SK-N-SH (cell line): ENCODE results near the gene EHBP1L1. TPM values are rescaled to one million over a fixed set of nuclear protein-coding genes. Genes with fewer than 3 reads are reported as not detected.

Experiments used
- CTCF ChIA-PET: fragments of 300-600, 350-600 bp; formaldehyde crosslinking; extraction: SDS; loops from one replicate; lab custom pipeline; 2021; lab: Yijun Ruan, JAX
- POLR2A ChIA-PET: fragments of 350-600 bp; sonication (Branson Sonifier 250); formaldehyde crosslinking; extraction: SDS; loops from one replicate; lab custom pipeline; 2020; ENCODE audit warnings: antibody characterized with exemption, inconsistent platforms; lab: Yijun Ruan, JAX
- DNase-seq: peaks from one replicate; pipeline ENCODE4 v3.0.0; 2012
- H2AFZ ChIP-seq: fragments of 200-600 bp; sonication (generic); 2 replicates; pipeline ENCODE4 v1.8.1; 2016; ENCODE audit warnings: antibody characterized with exemption, mild to moderate bottlenecking, low read depth
- H3F3A ChIP-seq: fragments of 200-600 bp; sonication (generic); replicated peaks from 2 replicates; pipeline ENCODE3; 2016; ENCODE audit warnings: antibody characterized with exemption, mild to moderate bottlenecking; ENCODE audit not compliant: insufficient read depth
- H3K27ac ChIP-seq, 2 experiments: fragments of 200-500 bp in 1 of 2; fragments of 200-600 bp in 1 of 2; sonication (Bioruptor generic) in 1 of 2; sonication (generic), shearing (Covaris generic) in 1 of 2; 2 replicates each; pipeline versions ENCODE4 v1.5.1 to v1.6.1; 2014 to 2016; ENCODE audit warnings: low read depth in 2 of 2, inconsistent platforms in 1 of 2, low read length in 1 of 2, mild to moderate bottlenecking in 1 of 2, mixed read lengths in 1 of 2
- H3K27me3 ChIP-seq: fragments of 200-600 bp; sonication (generic), shearing (Covaris generic); 2 replicates; pipeline ENCODE4 v1.6.1; 2016; ENCODE audit warnings: mixed run types; ENCODE audit not compliant: insufficient read depth
- H3K36me3 ChIP-seq, 2 experiments: fragments of 200-500 bp in 1 of 2; fragments of 200-600 bp in 1 of 2; sonication (Bioruptor generic) in 1 of 2; sonication (generic) in 1 of 2; replicated peaks in 1 of 2; 2 replicates each; pipeline versions ENCODE3 to v1.5.1; 2014 to 2016; ENCODE audit warnings: low read length in 1 of 2, mild to moderate bottlenecking in 1 of 2; ENCODE audit not compliant: insufficient read depth in 2 of 2, control insufficient read depth in 1 of 2
- H3K4me1 ChIP-seq, 2 experiments: fragments of 200-500 bp in 1 of 2; fragments of 200-600 bp in 1 of 2; sonication (Bioruptor generic) in 1 of 2; sonication (generic), shearing (Covaris generic) in 1 of 2; 2 replicates each; pipeline versions ENCODE4 v1.5.1 to v1.6.1; 2014 to 2016; ENCODE audit warnings: low read depth in 1 of 2, low read length in 1 of 2, mixed run types in 1 of 2; ENCODE audit not compliant: insufficient read depth in 2 of 2, control insufficient read depth in 1 of 2
- H3K4me2 ChIP-seq: fragments of 200-600 bp; sonication (generic), shearing (Covaris generic); 2 replicates; pipeline ENCODE4 v1.6.1; 2017; ENCODE audit warnings: mixed run types
- H3K4me3 ChIP-seq, 2 experiments: fragments of 200-500 bp in 1 of 2; fragments of 200-600 bp in 1 of 2; sonication (Bioruptor generic) in 1 of 2; sonication (generic), shearing (Covaris generic) in 1 of 2; 2 replicates each; pipeline versions ENCODE4 v1.5.1 to v1.8.1; 2014 to 2016; ENCODE audit warnings: low read depth in 2 of 2, inconsistent platforms in 1 of 2, low read length in 1 of 2, mild to moderate bottlenecking in 1 of 2, mixed read lengths in 1 of 2, moderate library complexity in 1 of 2
- H3K79me2 ChIP-seq: fragments of 200-600 bp; sonication (generic); 2 replicates; pipeline ENCODE4 v1.8.1; 2017; ENCODE audit warnings: mild to moderate bottlenecking; ENCODE audit not compliant: insufficient read depth
- H3K9ac ChIP-seq: fragments of 200-600 bp; sonication (generic); 2 replicates; pipeline ENCODE4 v1.6.1; 2017; ENCODE audit warnings: mixed run types
- H3K9me2 ChIP-seq: fragments of 200-600 bp; sonication (generic); 2 replicates; pipeline ENCODE4 v1.6.1; 2017; ENCODE audit warnings: mixed run types
- H3K9me3 ChIP-seq: fragments of 200-600 bp; sonication (generic); 2 replicates; pipeline ENCODE4 v1.6.1; 2017; ENCODE audit warnings: mixed run types, mild to moderate bottlenecking, moderate library complexity
- H4K20me1 ChIP-seq: fragments of 200-600 bp; sonication (generic); 2 replicates; pipeline ENCODE4 v1.6.1; 2017; ENCODE audit warnings: mild to moderate bottlenecking, mixed run types; ENCODE audit not compliant: insufficient read depth
- CHD2 ChIP-seq: fragments of 150-350 bp; IDR thresholded peaks from 2 replicates; pipeline ENCODE4 v1.6.1; 2018; ENCODE audit warnings: low read length; ENCODE audit not compliant: partially characterized antibody
- EZH2phosphoT487 ChIP-seq: fragments of 200-600 bp; sonication (generic); IDR thresholded peaks from 2 replicates; pipeline ENCODE4 v1.6.1; 2017; ENCODE audit warnings: low read depth, mixed run types, mild to moderate bottlenecking, antibody characterized with exemption, moderate library complexity, borderline replicate concordance
- FOXJ3 ChIP-seq: sonication (generic); formaldehyde crosslinking; IDR thresholded peaks from 2 replicates; pipeline ENCODE4 v1.5.1; 2020; ENCODE audit warnings: mild to moderate bottlenecking, missing genetic modification reagents
- FOXM1 ChIP-seq: IDR thresholded peaks from 2 replicates; pipeline ENCODE4 v1.4.0; 2012; ENCODE audit warnings: low read depth, mild to moderate bottlenecking
- GABPA ChIP-seq: IDR thresholded peaks from 2 replicates; pipeline ENCODE4 v1.4.0; 2012; ENCODE audit warnings: low read depth, mild to moderate bottlenecking
- GATA2 ChIP-seq: sonication (generic); formaldehyde crosslinking; IDR thresholded peaks from 2 replicates; pipeline ENCODE4 v1.5.0; 2020; ENCODE audit warnings: mild to moderate bottlenecking, missing genetic modification reagents
- IRF3 ChIP-seq: fragments of 150-350 bp; IDR thresholded peaks from 2 replicates; pipeline ENCODE4 v1.6.1; 2016; ENCODE audit warnings: mild to moderate bottlenecking, low read depth, low read length
- JUND ChIP-seq: IDR thresholded peaks from 2 replicates; pipeline ENCODE4 v1.4.0; 2012
- MEF2A ChIP-seq: IDR thresholded peaks from 2 replicates; pipeline ENCODE4 v1.4.0; 2012; ENCODE audit warnings: low read depth, borderline replicate concordance
- MXI1 ChIP-seq: IDR thresholded peaks from 2 replicates; pipeline ENCODE4 v1.6.1; 2012; ENCODE audit warnings: mild to moderate bottlenecking, low read depth, low read length, improper control_type of control experiment
- NFIC ChIP-seq: IDR thresholded peaks from 2 replicates; pipeline ENCODE4 v1.4.0; 2012; ENCODE audit warnings: borderline replicate concordance
- RAD21 ChIP-seq: IDR thresholded peaks from 2 replicates; pipeline ENCODE4 v1.6.1; 2012; ENCODE audit warnings: mild to moderate bottlenecking, low read length
- RCOR1 ChIP-seq: fragments of 150-350 bp; IDR thresholded peaks from 2 replicates; pipeline ENCODE4 v1.6.1; 2017; ENCODE audit warnings: antibody characterized with exemption, low read length
- RFX5 ChIP-seq: IDR thresholded peaks from 2 replicates; pipeline ENCODE4 v1.6.1; 2012; ENCODE audit warnings: mild to moderate bottlenecking, improper control_type of control experiment, low read length
- SIN3A ChIP-seq: IDR thresholded peaks from 2 replicates; pipeline ENCODE4 v1.6.1; 2012; ENCODE audit warnings: low read depth, mild to moderate bottlenecking, low read length, moderate library complexity, borderline replicate concordance
- TAF1 ChIP-seq: IDR thresholded peaks from 2 replicates; pipeline ENCODE4 v1.6.1; 2012; ENCODE audit warnings: low read depth, mild to moderate bottlenecking, low read length, moderate library complexity, borderline replicate concordance
- TCF12 ChIP-seq: IDR thresholded peaks from 2 replicates; pipeline ENCODE4 v1.4.0; 2012
- USF1 ChIP-seq: IDR thresholded peaks from 2 replicates; pipeline ENCODE4 v1.4.0; 2012; ENCODE audit warnings: low read depth, borderline replicate concordance
- USF2 ChIP-seq: fragments of 150-350 bp; IDR thresholded peaks from 2 replicates; pipeline ENCODE4 v1.6.1; 2017; ENCODE audit warnings: antibody characterized with exemption, low read length, low read depth, borderline replicate concordance
- YY1 ChIP-seq: IDR thresholded peaks from 2 replicates; pipeline ENCODE4 v1.4.0; 2012; ENCODE audit warnings: low read depth, mild to moderate bottlenecking
- ZBTB33 ChIP-seq: IDR thresholded peaks from 2 replicates; pipeline ENCODE4 v1.4.0; 2012; ENCODE audit warnings: low read depth, borderline replicate concordance
- WGBS: methylation state at CpG from one replicate; pipeline ENCODE4 v1.1.6; 2017; ENCODE audit warnings: low lambda C conversion rate; 5-methylcytosine and 5-hydroxymethylcytosine counted together
- polyA plus RNA-seq, 3 experiments: library from polyadenylated mRNA; depleted of rRNA; stranded (reverse); fragments of >200 nt; gene quantifications; 2 replicates each; pipeline ENCODE4 v1.2.3, GENCODE V29; 2012

Gene EHBP1L1
- polyA plus RNA-seq, 1 of the 3 experiments (the other 2 are of a cell fraction), result 48.7 TPM

- H3K36me3 ChIP-seq, result peaks cover 11 to 40% of the 10 kb centered on the region in 2 experiments
- TF ChIP-seq RCOR1 (no peak), RFX5 (no peak), GABPA (no peak), SIN3A (no peak), FOXM1 (no peak), YY1 (no peak), CHD2 (no peak), RAD21 (no peak), GATA2 (no peak), EZH2phosphoT487 (no peak), ZBTB33 (no peak), JUND (no peak)
- no peaks in the 10 kb centered on the region for H3K9me3 ChIP-seq
- POLR2A ChIA-PET, result interaction anchor here (1.1 kb wide), 1 partner anchor 9 kb away, joined by 5 read pairs; the partner anchor contains the start of gene FAM89B
- no peaks in the 10 kb centered on the region for H3K27me3 ChIP-seq
- H3K4me2 ChIP-seq, result no peak overlapping the region
- peaks cover 21% of the 10 kb centered on the region for H3F3A ChIP-seq
- 95% methylated on average over 5 of the region's 8 CpGs for WGBS
- H3K79me2 ChIP-seq, result peaks cover 28% of the 10 kb centered on the region
- H4K20me1 ChIP-seq, result peaks cover 11% of the 10 kb centered on the region; the same call in 1 of the 2 replicates
- peaks cover 14 to 20% of the 10 kb centered on the region in 2 experiments; a peak in 2 of 4 replicates for H3K4me1 ChIP-seq
- no peak overlapping the region for H3K4me3 ChIP-seq
- no peak overlapping the region for H3K27ac ChIP-seq
- DNase-seq, result no peak
- H2AFZ ChIP-seq, result no peak overlapping the region
- CTCF ChIA-PET, result interaction anchor here (3.8 to 13.3 kb wide), 2 partner anchors 8 to 10 kb away, joined by 18 to 216 read pairs; partner anchors contain the start of genes FAM89B and KCNK7
- no peak overlapping the region for H3K9ac ChIP-seq
- H3K9me2 ChIP-seq, result no peaks in the 10 kb centered on the region
Measured at GRCh38 chr11:65580756-65581155, 4.9 kb downstream of the EHBP1L1 start.

GRCh38 chr11:65581928-65582327, 6.1 kb downstream of the EHBP1L1 start:
- ChIA-PET POLR2A (interaction anchor here (0.9 kb wide), 1 partner anchor 9 kb away, joined by 4 read pairs; the partner anchor contains the start of gene FAM89B), CTCF (interaction anchor here (1.0 to 13.3 kb wide), 3 partner anchors 9 to 12 kb away, joined by 3 to 216 read pairs (median 18); partner anchors contain the start of genes FAM89B, KCNK7 and ZNRD2)
- Histone ChIP-seq H3K4me2 (no peak overlapping the region), H3K4me1 (peaks cover 12 to 19% of the 10 kb centered on the region in 2 experiments; a peak in 2 of 4 replicates), H3K9me3 (no peaks in the 10 kb centered on the region), H2AFZ (no peak overlapping the region), H3K9me2 (no peaks in the 10 kb centered on the region), H3K27me3 (no peaks in the 10 kb centered on the region), H3K36me3 (peaks cover 11 to 40% of the 10 kb centered on the region in 2 experiments), H3F3A (peaks cover 23% of the 10 kb centered on the region), H3K27ac (no peak overlapping the region; a peak in 1 of 4 replicates), H3K79me2 (peaks cover 18% of the 10 kb centered on the region; the same call in 1 of the 2 replicates), H3K9ac (no peak overlapping the region), H4K20me1 (peaks cover 14% of the 10 kb centered on the region; the same call in 1 of the 2 replicates), H3K4me3 (no peak overlapping the region)
- no peak for DNase-seq
- 80% methylated on average over 1 of the region's 3 CpGs for WGBS
- TF ChIP-seq FOXJ3 (no peak), IRF3 (no peak), USF2 (no peak), MXI1 (no peak), TAF1 (no peak), GABPA (no peak), MEF2A (no peak), USF1 (no peak), TCF12 (no peak), ZBTB33 (no peak), JUND (no peak), SIN3A (no peak), RFX5 (no peak), YY1 (no peak), NFIC (no peak)
